Thyroid gland (tissue), 4 donors: ENCODE measurements around the gene CARMIL1. TPM values are rescaled to one million over a fixed set of nuclear protein-coding genes. Genes with fewer than 3 reads are reported as not detected.

Source experiments
- DNase-seq, 2 donors: peaks; one replicate each; pipeline ENCODE4 v3.0.0-alpha.2; 2019
- H3K27ac ChIP-seq, 3 donors: fragments of 200-600 bp; sonication (generic); 1 replicate in 2 of 3; 2 replicates in 1 of 3; pipeline ENCODE4 v1.5.1; 2016 to 2019; ENCODE audit warnings: mild to moderate bottlenecking in 1 of 3, moderate library complexity in 1 of 3
- H3K27me3 ChIP-seq: fragments of 200-600 bp; sonication (generic); one replicate; pipeline ENCODE4 v1.5.1; 2019
- H3K36me3 ChIP-seq, 2 donors: fragments of 200-600 bp; sonication (generic); one replicate each; pipeline ENCODE4 v1.5.1; 2016 to 2019
- H3K4me1 ChIP-seq, 2 donors: fragments of 200-600 bp; sonication (generic); one replicate each; pipeline ENCODE4 v1.5.1; 2017 to 2019
- H3K4me3 ChIP-seq, 3 donors: fragments of 200-600 bp; sonication (generic); replicated peaks in 1 of 3; 1 replicate in 2 of 3; 2 replicates in 1 of 3; pipeline ENCODE4 v1.5.1; 2016; ENCODE audit warnings: mild to moderate bottlenecking in 1 of 3
- H3K9me3 ChIP-seq: fragments of 200-600 bp; sonication (generic); one replicate; pipeline ENCODE4 v1.5.1; 2017
- POLR2A ChIP-seq, 2 donors: fragments of 450-650 bp; IDR thresholded peaks; one replicate each; pipeline ENCODE4 v1.6.1; 2017; ENCODE audit warnings: antibody characterized with exemption in 2 of 2, mild to moderate bottlenecking in 2 of 2, moderate library complexity in 1 of 2
- WGBS, 2 donors: methylation state at CpG; one replicate each; pipeline ENCODE4 v1.1.5; 2017; 5-methylcytosine and 5-hydroxymethylcytosine counted together
- intact Hi-C: fragments of 100-400 bp; cut with DNase I; formaldehyde crosslinking; loops from one replicate; pipeline ENCODE4 v1.15.1; 2023
- total RNA-seq, 4 donors: library from RNA; depleted of rRNA; stranded (reverse); fragments of >200 nt; gene quantifications; one replicate each; pipeline ENCODE4 v1.2.3, GENCODE V29; 2016
- TF ChIP-seq, protein P1 (sequence below), 6 experiments: fragments of 200-600 bp in 3 of 6; fragments of 450-650 bp in 3 of 6; sonication (generic) in 3 of 6; IDR thresholded peaks; one replicate each; pipeline ENCODE4 v1.5.1; 2016 to 2019; ENCODE audit warnings: antibody characterized with exemption in 6 of 6, mild to moderate bottlenecking in 2 of 6, inconsistent platforms in 1 of 6, moderate library complexity in 1 of 6

Gene CARMIL1
- total RNA-seq, 4 donors from 2014 or later = 24.7 to 34.4 (median 30.7) TPM

DNA sequence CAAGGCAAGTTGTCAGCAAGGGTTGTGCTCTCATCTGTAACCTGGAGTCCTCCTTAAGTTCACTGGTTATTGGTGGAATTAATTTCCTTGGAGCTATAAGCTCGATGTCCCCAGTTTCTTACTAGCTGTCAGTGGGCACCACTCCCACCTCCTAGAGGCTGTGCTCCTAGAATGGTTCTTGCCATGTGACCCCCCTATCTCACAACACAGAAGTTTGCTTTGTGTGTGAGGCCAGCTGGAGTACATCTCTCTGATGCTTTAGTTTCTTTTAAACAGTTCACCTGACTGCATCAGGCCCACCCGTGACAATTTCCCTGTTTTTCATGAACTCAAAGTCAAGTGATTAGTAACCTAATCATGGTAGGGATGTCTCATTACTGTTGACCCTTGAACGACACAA lies 193.7 kb downstream of the CARMIL1 start:
- Histone ChIP-seq H3K36me3 (no peaks in the 10 kb centered on the region), H3K4me3 (no peak overlapping the region), H3K27me3 (no peaks in the 10 kb centered on the region), H3K4me1 (no peaks in the 10 kb centered on the region), H3K9me3 (no peaks in the 10 kb centered on the region), H3K27ac (no peak overlapping the region)
- intact Hi-C loops = no loop called here
- no peak for TF ChIP-seq POLR2A (IDR thresholded peaks at IDR 0.05)
- TF ChIP-seq, protein P1, sequence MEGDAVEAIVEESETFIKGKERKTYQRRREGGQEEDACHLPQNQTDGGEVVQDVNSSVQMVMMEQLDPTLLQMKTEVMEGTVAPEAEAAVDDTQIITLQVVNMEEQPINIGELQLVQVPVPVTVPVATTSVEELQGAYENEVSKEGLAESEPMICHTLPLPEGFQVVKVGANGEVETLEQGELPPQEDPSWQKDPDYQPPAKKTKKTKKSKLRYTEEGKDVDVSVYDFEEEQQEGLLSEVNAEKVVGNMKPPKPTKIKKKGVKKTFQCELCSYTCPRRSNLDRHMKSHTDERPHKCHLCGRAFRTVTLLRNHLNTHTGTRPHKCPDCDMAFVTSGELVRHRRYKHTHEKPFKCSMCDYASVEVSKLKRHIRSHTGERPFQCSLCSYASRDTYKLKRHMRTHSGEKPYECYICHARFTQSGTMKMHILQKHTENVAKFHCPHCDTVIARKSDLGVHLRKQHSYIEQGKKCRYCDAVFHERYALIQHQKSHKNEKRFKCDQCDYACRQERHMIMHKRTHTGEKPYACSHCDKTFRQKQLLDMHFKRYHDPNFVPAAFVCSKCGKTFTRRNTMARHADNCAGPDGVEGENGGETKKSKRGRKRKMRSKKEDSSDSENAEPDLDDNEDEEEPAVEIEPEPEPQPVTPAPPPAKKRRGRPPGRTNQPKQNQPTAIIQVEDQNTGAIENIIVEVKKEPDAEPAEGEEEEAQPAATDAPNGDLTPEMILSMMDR (IDR thresholded peaks at IDR 0.05) = no peak
- DNase-seq = no peak
- WGBS, 2 donors = 89 to 94% methylated on average over 3 of the region's 3 CpGs

DNA sequence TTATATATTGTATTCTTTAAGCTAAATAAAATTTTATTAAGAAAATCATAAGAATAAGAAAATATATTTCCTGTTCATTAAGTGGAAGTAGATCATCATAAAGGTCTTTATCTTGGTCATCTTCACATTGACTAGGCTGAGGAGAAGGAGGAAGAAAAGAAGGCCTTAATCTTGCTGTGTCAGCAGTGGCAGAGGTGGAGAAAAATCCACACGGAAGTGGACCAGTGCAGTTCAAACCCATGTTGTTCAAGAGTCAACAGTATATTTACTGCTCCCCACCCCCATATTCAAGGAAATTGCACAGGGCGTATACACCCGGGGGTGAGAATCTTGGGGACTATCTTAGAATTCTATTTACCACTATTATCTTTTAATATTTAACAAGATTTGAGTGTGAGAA lies 194.3 kb downstream of the CARMIL1 start:
- Histone ChIP-seq H3K27me3 (no peaks in the 10 kb centered on the region), H3K4me1 (no peaks in the 10 kb centered on the region), H3K9me3 (no peaks in the 10 kb centered on the region), H3K36me3 (no peaks in the 10 kb centered on the region), H3K4me3 (no peak overlapping the region), H3K27ac (no peak overlapping the region)
- no peak for DNase-seq
- TF ChIP-seq, protein P1 (IDR thresholded peaks at IDR 0.05) = no peak
- no peak for TF ChIP-seq POLR2A (IDR thresholded peaks at IDR 0.05)
- intact Hi-C loops = no loop called here
- WGBS, 2 donors = 91 to 97% methylated on average over 3 of the region's 3 CpGs

GRCh38 chr6:25476126-25476525 lies 197.0 kb downstream of the CARMIL1 start:
- intact Hi-C loops = no loop called here
- H3K4me3 ChIP-seq = no peak overlapping the region
- DNase-seq = no peak
- WGBS, 2 donors = 95 to 97% methylated on average over 3 of the region's 3 CpGs
- TF ChIP-seq, protein P1 (IDR thresholded peaks at IDR 0.05) = no peak
- TF ChIP-seq POLR2A (IDR thresholded peaks at IDR 0.05) = no peak
- no peak overlapping the region for H3K27ac ChIP-seq
- H3K4me1 ChIP-seq = no peaks in the 10 kb centered on the region
- no peaks in the 10 kb centered on the region for H3K9me3 ChIP-seq
- no peaks in the 10 kb centered on the region for H3K36me3 ChIP-seq
- no peaks in the 10 kb centered on the region for H3K27me3 ChIP-seq

DNA sequence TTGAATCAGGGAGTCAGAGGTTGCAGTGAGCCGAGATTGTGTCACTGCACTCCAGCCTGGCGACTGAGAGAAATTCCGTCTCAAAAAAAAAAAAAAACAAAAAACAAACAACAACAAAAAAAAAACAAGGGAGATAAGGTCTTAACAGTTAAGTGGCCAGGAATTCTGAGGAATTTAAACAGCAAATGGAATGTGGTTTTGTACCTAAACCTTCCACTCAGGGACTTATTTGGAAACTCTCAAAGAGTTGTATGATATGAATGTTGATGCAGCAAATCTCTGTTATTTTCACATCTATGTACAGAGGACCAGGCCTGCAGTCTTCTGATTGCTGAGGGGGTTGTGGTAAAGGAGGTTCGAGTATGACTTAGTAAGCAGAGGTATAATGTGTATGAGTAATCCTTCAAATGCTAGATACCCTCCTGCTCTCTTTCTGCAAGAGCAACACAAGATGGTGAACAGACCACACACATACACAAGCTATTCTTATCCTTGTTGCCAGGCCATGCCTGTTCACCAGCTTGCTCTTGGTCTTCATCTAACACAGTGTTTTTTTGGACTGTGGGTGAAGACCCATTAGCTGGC lies 197.9 kb downstream of the CARMIL1 start:
- H3K4me1 ChIP-seq = no peaks in the 10 kb centered on the region
- WGBS, 2 donors = 82 to 87% methylated on average over 4 of the region's 4 CpGs

GRCh38 chr6:25478973-25479372 lies 199.8 kb downstream of the CARMIL1 start:
- Histone ChIP-seq H3K4me3 (no peak overlapping the region), H3K9me3 (no peaks in the 10 kb centered on the region), H3K27me3 (no peaks in the 10 kb centered on the region), H3K4me1 (no peaks in the 10 kb centered on the region), H3K36me3 (no peaks in the 10 kb centered on the region), H3K27ac (no peak overlapping the region)
- WGBS, 2 donors = 41 to 85% methylated on average over 1 of the region's 1 CpG
- DNase-seq = no peak
- TF ChIP-seq, protein P1 (IDR thresholded peaks at IDR 0.05) = no peak
- TF ChIP-seq POLR2A (IDR thresholded peaks at IDR 0.05) = no peak
- intact Hi-C loops = no loop called here

More for the DNA sequence above, 197.9 kb downstream of the CARMIL1 start:
- DNase-seq = no peak
- TF ChIP-seq, protein P1 (IDR thresholded peaks at IDR 0.05) = no peak
- TF ChIP-seq POLR2A (IDR thresholded peaks at IDR 0.05) = no peak
- H3K9me3 ChIP-seq = no peaks in the 10 kb centered on the region
- H3K36me3 ChIP-seq = no peaks in the 10 kb centered on the region
- intact Hi-C loops = no loop called here
- no peak overlapping the region for H3K27ac ChIP-seq
- no peaks in the 10 kb centered on the region for H3K27me3 ChIP-seq
- H3K4me3 ChIP-seq = no peak overlapping the region
